ENCODE measurements around the gene RNPEP.
A peak's percentile ranks its signal among the peaks of the same experiment; 100 is the strongest.

Gene RNPEP

DNA sequence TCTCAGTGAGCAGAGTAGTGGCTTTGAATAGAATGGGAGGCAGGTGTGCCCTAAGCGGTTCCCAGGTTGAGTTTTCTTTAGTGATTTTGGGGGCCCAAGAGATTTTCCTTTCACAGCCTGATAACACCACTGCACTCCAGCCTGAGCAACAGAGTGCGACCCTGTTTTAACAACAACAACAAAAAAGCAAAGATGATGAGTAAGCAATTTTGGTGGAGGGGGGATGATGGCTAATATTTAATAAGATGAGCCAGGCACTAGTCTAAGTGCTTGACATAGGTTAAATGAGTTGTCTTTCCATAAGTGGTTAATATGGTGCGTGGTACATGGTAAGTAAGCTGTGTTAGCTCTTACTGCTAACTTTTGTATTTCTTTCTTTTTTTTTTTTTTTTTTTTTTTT is 2.0 kb downstream of the RNPEP start:
- TF ChIP-seq GATA3 (IDR thresholded peaks at IDR 0.05; ENCODE audit: low read depth, low read length) (no peak), GATA2 (IDR thresholded peaks at IDR 0.05; ENCODE audit: low read depth, low read length) (no peak)

GRCh38 chr1:201985355-201985754 is 2.9 kb downstream of the RNPEP start:
- TF ChIP-seq GATA2 (IDR thresholded peaks at IDR 0.05; ENCODE audit: low read depth, low read length) (no peak), GATA3 (IDR thresholded peaks at IDR 0.05; ENCODE audit: low read depth, low read length) (no peak)

- TF ChIP-seq GATA2 (IDR thresholded peaks at IDR 0.05; ENCODE audit: low read depth, low read length) = no peak
- no peak for TF ChIP-seq GATA3 (IDR thresholded peaks at IDR 0.05; ENCODE audit: low read depth, low read length)
Observed at GRCh38 chr1:201988601-201989000, 6.2 kb downstream of the RNPEP start.

GRCh38 chr1:201989354-201990128 is 7.1 kb downstream of the RNPEP start:
- TF ChIP-seq GATA3 (IDR thresholded peaks at IDR 0.05; ENCODE audit: low read depth, low read length) = no peak
- no peak for TF ChIP-seq GATA2 (IDR thresholded peaks at IDR 0.05; ENCODE audit: low read depth, low read length)

DNA sequence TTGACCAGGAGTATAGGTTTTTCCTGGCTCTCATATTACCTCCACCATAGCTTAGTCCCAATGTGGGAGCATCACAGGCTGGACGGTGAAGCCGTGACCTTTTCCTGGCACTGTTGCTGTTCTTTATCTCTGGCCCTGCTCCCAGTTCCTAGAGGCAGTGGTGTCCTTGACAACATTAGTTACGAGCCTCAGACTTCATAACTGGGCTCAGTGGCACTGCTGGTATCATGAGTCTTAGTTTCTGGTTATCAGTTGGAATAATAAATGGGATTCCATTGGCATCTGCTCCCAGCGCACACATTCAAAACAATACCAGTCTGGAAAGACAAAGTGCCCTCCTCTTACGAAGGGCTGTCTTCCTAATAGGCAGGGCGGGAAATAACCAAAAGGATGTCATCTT is 8.0 kb downstream of the RNPEP start:
- TF ChIP-seq GATA2 (IDR thresholded peaks at IDR 0.05; ENCODE audit: low read depth, low read length) (peak; percentile 63; the same call in 1 of the 2 replicates), GATA3 (IDR thresholded peaks at IDR 0.05; ENCODE audit: low read depth, low read length) (no peak)

DNA sequence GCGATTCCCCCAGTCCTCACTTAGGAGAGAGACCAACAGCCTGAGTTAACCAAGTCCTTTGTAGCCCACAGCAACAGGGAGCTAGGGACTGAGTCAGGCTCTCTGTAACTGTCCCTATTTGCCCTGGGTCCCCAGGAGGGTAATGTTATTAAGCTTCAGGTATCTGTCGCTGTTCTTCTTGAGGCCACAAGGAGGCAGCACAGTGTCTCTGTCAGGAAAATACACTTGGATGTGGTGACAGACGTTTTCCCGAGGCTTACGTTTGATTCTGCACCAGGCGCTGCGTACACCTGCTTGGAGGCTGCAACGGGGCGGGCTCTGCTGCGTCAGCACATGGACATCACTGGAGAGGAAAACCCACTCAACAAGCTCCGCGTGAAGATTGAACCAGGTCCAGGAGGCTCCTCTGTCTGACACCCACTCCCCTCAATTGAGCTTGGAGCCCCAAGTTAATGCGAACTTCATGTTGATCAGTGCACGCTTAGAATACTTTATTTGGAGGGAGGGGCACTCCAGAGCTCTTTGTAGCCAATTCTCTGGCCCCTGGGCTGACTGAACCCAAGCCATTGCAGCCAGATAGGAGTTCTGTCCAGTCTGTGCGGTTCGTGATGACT is 17.3 kb downstream of the RNPEP start:
- TF ChIP-seq GATA3 (IDR thresholded peaks at IDR 0.05; ENCODE audit: low read depth, low read length) (no peak), GATA2 (IDR thresholded peaks at IDR 0.05; ENCODE audit: low read depth, low read length) (no peak)

DNA sequence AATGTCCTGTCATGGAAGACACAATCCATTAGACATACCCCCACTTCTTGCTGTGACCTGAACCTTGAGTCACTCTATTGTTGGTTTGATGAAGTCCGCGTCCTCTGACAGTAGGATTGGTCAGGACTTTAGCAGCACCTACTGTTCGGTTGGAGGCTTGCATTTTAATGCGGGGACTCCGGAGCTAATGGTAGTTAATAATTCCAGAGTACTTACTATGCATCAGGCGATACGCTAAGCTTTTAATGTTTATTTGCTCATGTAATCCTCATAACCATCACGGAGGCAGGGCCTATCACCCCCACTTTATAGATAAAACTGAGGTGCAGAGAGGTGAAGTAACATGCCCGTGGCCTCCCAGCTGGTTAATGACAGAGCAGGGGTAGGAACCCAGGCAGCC is 20.1 kb downstream of the RNPEP start:
- TF ChIP-seq GATA3 (IDR thresholded peaks at IDR 0.05; ENCODE audit: low read depth, low read length) (no peak), GATA2 (IDR thresholded peaks at IDR 0.05; ENCODE audit: low read depth, low read length) (no peak)

GRCh38 chr1:202004711-202005110 is 22.3 kb downstream of the RNPEP start:
- TF ChIP-seq GATA3 (IDR thresholded peaks at IDR 0.05; ENCODE audit: low read depth, low read length) (no peak), GATA2 (IDR thresholded peaks at IDR 0.05; ENCODE audit: low read depth, low read length) (no peak)

GRCh38 chr1:202005958-202006357 is 23.5 kb downstream of the RNPEP start:
- TF ChIP-seq GATA2 (IDR thresholded peaks at IDR 0.05; ENCODE audit: low read depth, low read length) = no peak
- TF ChIP-seq GATA3 (IDR thresholded peaks at IDR 0.05; ENCODE audit: low read depth, low read length) = no peak

GRCh38 chr1:202007304-202007703 is 24.9 kb downstream of the RNPEP start:
- TF ChIP-seq GATA2 (IDR thresholded peaks at IDR 0.05; ENCODE audit: low read depth, low read length) (no peak), GATA3 (IDR thresholded peaks at IDR 0.05; ENCODE audit: low read depth, low read length) (no peak)

DNA sequence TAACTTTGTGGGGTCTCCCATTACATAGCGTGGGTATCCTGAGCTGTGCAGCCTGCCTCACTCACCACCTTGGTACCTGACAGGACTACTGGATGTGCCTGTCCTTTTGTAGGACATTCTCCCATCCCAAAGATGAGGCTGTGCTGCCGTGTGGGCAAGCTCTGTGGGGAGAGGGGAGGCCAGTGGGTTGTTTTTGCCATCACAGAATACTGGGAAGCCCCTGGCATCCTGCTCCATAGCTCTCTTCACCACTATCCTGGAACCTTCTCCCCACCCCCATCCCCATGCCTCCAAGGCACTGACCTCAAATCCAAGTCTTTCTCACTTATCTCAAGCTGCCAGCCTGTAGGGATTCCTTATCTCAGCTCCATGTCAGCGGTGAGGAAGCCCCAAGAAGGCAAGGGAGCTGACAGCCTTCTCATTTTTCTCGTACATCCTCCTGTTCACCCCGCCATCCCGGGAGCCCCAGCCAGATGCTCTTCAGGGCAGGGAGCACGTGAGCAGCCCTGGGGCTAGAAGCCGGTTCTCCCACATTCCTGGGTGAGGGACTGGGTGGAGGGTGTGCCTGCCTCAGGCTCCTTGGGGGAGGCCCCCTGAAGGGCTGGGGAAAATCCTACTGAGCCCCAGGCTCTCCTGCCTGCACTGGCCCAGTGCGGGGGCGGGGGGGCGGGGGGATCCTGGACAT is 25.5 kb downstream of the RNPEP start:
- TF ChIP-seq GATA2 (IDR thresholded peaks at IDR 0.05; ENCODE audit: low read depth, low read length) (no peak), GATA3 (IDR thresholded peaks at IDR 0.05; ENCODE audit: low read depth, low read length) (no peak)

DNA sequence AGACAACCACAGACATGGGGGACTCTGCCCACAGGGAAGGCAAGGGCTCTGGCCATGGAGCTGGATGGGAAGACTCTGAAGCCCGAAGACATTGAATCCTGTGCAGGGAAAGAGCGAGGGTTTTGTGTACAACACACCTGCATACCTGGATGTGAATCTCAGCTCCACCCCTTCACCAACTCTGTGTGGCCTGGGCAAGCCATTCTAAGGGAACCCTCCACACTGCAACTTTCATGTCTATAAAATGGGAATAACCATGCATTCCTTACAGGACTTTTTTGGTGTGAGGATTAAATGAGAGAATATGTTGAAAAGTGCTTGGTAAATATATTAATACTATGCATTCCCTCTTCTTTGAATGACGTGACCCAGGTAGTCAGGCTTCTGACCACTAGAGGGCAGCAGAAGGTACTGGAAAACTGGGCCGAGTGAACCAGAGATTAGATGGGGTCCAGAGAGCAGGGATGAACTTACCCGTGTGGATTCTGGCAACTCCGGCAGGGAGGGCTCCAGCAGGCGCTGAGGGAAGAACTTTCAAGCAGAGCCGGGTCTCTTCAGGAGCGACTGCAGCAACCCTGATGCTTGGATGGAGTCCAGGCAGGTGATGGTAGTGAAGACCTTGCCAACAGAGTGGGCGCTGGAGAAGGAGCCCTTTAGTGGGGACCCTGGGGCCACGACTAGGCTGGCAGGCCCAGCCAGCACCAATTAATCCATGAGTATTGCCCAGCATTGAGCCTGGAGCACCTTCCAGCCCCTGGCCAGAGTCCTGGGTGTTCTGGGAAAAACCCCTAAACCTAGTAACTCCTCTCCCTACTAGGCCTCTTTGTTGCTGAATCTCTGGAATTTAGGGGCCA is 27.1 kb downstream of the RNPEP start:
- no peak for TF ChIP-seq GATA3 (IDR thresholded peaks at IDR 0.05; ENCODE audit: low read depth, low read length)
- TF ChIP-seq GATA2 (IDR thresholded peaks at IDR 0.05; ENCODE audit: low read depth, low read length) = no peak

- TF ChIP-seq GATA3 (IDR thresholded peaks at IDR 0.05; ENCODE audit: low read depth, low read length) (no peak), GATA2 (IDR thresholded peaks at IDR 0.05; ENCODE audit: low read depth, low read length) (no peak)
Observed at GRCh38 chr1:202010180-202011015, 27.9 kb downstream of the RNPEP start, which contains the start of gene ELF3. ELF3 (plus strand) TSS chr1:202010587; CDS start chr1:202011137, 550 bp downstream.
